ENCODE data around the gene CACTIN. TPM values are rescaled to one million over a fixed set of nuclear protein-coding genes. Genes with fewer than 3 reads are reported as not detected.

CACTIN gene
- total and polyA plus RNA-seq, 2 of the 8 experiments (the other 6 are each of a cell fraction or from before 2014, with no cell fraction given), result 25.8 to 29.9 TPM

GRCh38 chr19:3585301-3586126 is 41.1 kb downstream of the CACTIN start, which contains the start of gene GIPC3:
TSS of gene GIPC3 (plus strand) at chr19:3585478. CDS start at chr19:3585598, 120 bp downstream.
- Histone ChIP-seq H4K5ac (ENCODE audit: insufficient read length, low read depth, low read length) (no peak within 1 kb of the TSS), H2AK5ac (ENCODE audit: low read depth, low read length) (no peak within 1 kb of the TSS), H2BK20ac (ENCODE audit: low read length) (no peak within 1 kb of the TSS), H3K79me2 (ENCODE audit: control insufficient read depth in 1 of 2, insufficient read depth in 2 of 2, low read length in 2 of 2) (no peaks in the 10 kb centered on the region), H2AFZ (ENCODE audit: low read length) (peak within 1 kb of the TSS; percentile 1; the same call in 1 of the 2 replicates), H2BK15ac (ENCODE audit: low read length) (no peak within 1 kb of the TSS), H3K4me1 (replicated peaks in 1 of 4; ENCODE audit: control insufficient read depth in 3 of 4, insufficient read depth in 4 of 4, low read length in 3 of 4) (peaks cover 0 to 4% (median 0%) of the 10 kb centered on the region in 4 experiments; a peak in 3 of 7 replicates), H2BK120ac (replicated peaks; ENCODE audit: low read depth, low read length) (no peak within 1 kb of the TSS), H4K20me1 (replicated peaks in 1 of 2; ENCODE audit: control insufficient read depth in 1 of 2, insufficient read depth in 2 of 2, low read length in 2 of 2) (no peaks in the 10 kb centered on the region), H2BK5ac (ENCODE audit: low read depth, low read length) (no peak within 1 kb of the TSS), H3K27me3 (replicated peaks in 1 of 4; ENCODE audit: control insufficient read depth in 3 of 4, extremely low read depth in 1 of 4, insufficient read depth in 3 of 4, low read length in 3 of 4) (peaks cover 11 to 21% (median 14%) of the 10 kb centered on the region in 4 experiments; a peak in 6 of 7 replicates), H3K4me3 (ENCODE audit: extremely low read depth in 1 of 4, insufficient read depth in 2 of 4, low read depth in 3 of 4, low read length in 4 of 4) (peak within 1 kb of the TSS; percentile 27 to 63 (median 34); a peak in 7 of 8 replicates), H3K14ac (ENCODE audit: insufficient read length) (no peak within 1 kb of the TSS), H3K9me3 (ENCODE audit: insufficient read depth in 2 of 2, low read depth in 1 of 2, low read length in 1 of 2) (peaks cover 0 to 6% of the 10 kb centered on the region in 2 experiments; a peak in 1 of 4 replicates), H3K18ac (ENCODE audit: extremely low read depth, low read length) (peak within 1 kb of the TSS; percentile 19; the same call in 1 of the 2 replicates), H3K9ac (replicated peaks in 1 of 4; ENCODE audit: extremely low read depth in 1 of 4, low read depth in 3 of 4, low read length in 3 of 4) (no peak within 1 kb of the TSS), H3K4me2 (ENCODE audit: insufficient read depth in 1 of 2, low read depth in 2 of 2, low read length in 2 of 2) (peak within 1 kb of the TSS; percentile 68 to 86; a peak in 3 of 4 replicates), H3K4ac (replicated peaks; ENCODE audit: insufficient read length, low read depth, low read length) (no peak within 1 kb of the TSS), H4K91ac (replicated peaks; ENCODE audit: insufficient read length, low read length) (no peak within 1 kb of the TSS), H3K23ac (ENCODE audit: insufficient read length) (no peak within 1 kb of the TSS), H3K79me1 (ENCODE audit: low read depth, low read length) (no peaks in the 10 kb centered on the region), H3K36me3 (ENCODE audit: control insufficient read depth in 2 of 4, insufficient read depth in 4 of 4, low read length in 3 of 4) (no peaks in the 10 kb centered on the region), H3K27ac (ENCODE audit: low read depth, low read length) (no peak within 1 kb of the TSS), H3K23me2 (ENCODE audit: low read depth, low read length) (peaks cover 5% of the 10 kb centered on the region; the same call in 1 of the 2 replicates), H2BK12ac (ENCODE audit: low read depth, low read length) (no peak within 1 kb of the TSS), H4K8ac (ENCODE audit: extremely low read depth, insufficient read depth, low read length) (peak within 1 kb of the TSS; percentile 68), H3K56ac (replicated peaks; ENCODE audit: insufficient read length, low read depth, low read length) (peak within 1 kb of the TSS; percentile 25)
- DNase-seq (ENCODE audit: low read depth in 1 of 2, low spot score in 2 of 2) (peak in 1 of 2 experiments; percentile 70), FAIRE-seq (no peak)
- ChIA-PET CTCF (ENCODE audit: partially characterized antibody) (interaction anchor here (0.7 to 4.7 kb wide), 24 partner anchors 10 to 247 kb away, joined by 3 to 38 read pairs (median 4); partner anchors contain the start of genes MFSD12 and TJP3), POLR2A (ENCODE audit: partially characterized antibody) (interaction anchor here (1.2 to 1.6 kb wide), 2 partner anchors 7 to 18 kb away, joined by 3 to 7 read pairs; no protein-coding TSS in a partner anchor)
- TF ChIP-seq RNF2 (IDR thresholded peaks at IDR 0.05; ENCODE audit: borderline replicate concordance, low read depth, low read length, missing control alignments, poor library complexity, severe bottlenecking) (peak; percentile 43), EZH2 (IDR thresholded peaks at IDR 0.05; ENCODE audit: low read depth, low read length, severe bottlenecking) (peak; percentile 33), SIX5 (IDR thresholded peaks at IDR 0.05; ENCODE audit: low read depth, low read length) (no peak), TAF1 (IDR thresholded peaks at IDR 0.05; ENCODE audit: low read depth, low read length) (no peak), HDAC2 (IDR thresholded peaks at IDR 0.05; ENCODE audit: borderline replicate concordance in 1 of 2, low read depth in 2 of 2, low read length in 2 of 2) (0 out of 4 replicates have a peak, but pooled peaks of 1 of the 2 experiments have one; percentile 29), KDM4A (IDR thresholded peaks at IDR 0.05; ENCODE audit: low read depth, low read length, severe bottlenecking) (peak; percentile 62)
- 30% methylated on average over 22 of the region's 84 CpGs; no CpG with 5 or more reads in 1 of the 2 experiments for WGBS, 2 experiments (ENCODE audit: extremely low coverage in 1 of 2, insufficient coverage in 1 of 2, insufficient read length in 1 of 2, insufficient replicate concordance in 2 of 2, low coverage in 1 of 2, low lambda C conversion rate in 2 of 2, missing lambda C conversion rate in 1 of 2)
